Measurements from ENCODE around the gene MSRB2. TPM values are rescaled to one million over a fixed set of nuclear protein-coding genes. Genes with fewer than 3 reads are reported as not detected.
A peak's percentile ranks its signal among the peaks of the same experiment; 100 is the strongest.

The MSRB2 gene
- total RNA-seq (2021) (9.6 to 15.0 TPM (median 14.1 TPM) in 3 replicates), Bru-seq, nascent RNA (percentile 69 among the genes with signal in this experiment)
- long read RNA-seq, experiment 1, transcript MSRB2-201 (5 exons, 1,803 nt), result major isoform, 30 of 30 reads
- long read RNA-seq, experiment 1, partial matches to known transcripts, result 0 of 30 reads
- long read RNA-seq, experiment 1, other reads (novel, unspliced or antisense), result 0 of 30 reads
- long read RNA-seq, experiment 2, transcript MSRB2-201 (5 exons, 1,803 nt), result major isoform, 29 of 30 reads
- long read RNA-seq, experiment 2, partial matches to known transcripts, result 1 of 30 reads
- long read RNA-seq, experiment 2, other reads (novel, unspliced or antisense), result 0 of 30 reads
- long read RNA-seq, experiment 3, result 0 reads

DNA sequence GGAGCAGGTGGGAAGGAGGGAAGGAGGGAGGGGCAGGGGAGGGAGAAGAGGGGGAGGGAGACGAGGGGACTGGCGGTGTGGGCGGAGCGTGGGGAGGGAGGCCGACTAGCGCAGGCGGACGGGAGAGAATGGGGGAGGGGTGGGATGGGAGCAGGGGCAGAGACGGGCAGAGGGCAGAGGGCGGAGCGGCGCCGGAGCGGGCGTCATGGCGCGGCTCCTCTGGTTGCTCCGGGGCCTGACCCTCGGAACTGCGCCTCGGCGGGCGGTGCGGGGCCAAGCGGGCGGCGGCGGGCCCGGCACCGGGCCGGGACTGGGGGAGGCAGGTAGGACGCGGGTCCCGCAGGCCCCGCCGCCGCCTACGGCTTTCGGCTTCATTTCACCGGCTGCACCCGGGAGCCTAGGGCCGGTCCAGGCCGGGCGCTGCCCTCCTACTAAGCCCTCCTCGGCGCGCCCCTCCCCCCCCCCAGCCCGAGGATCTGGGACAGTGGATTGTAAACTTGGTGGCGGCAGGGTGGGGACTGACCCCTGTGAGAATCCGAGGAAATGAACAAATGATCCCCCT, at the start of gene MSRB2:
Gene MSRB2, plus strand, starts transcription at position 176 of the 562 bp plus-strand sequence. Its CDS starts 30 bp downstream, at position 206.
- no peaks in the 10 kb centered on the region for H3K27me3 Mint-ChIP-seq (ENCODE audit: low read depth)
- H3K4me1 Mint-ChIP-seq, result peaks cover 35% of the 10 kb centered on the region
- ChIA-PET POLR2A (no interaction called here), CTCF (interaction anchor here (0.6 kb wide), 1 partner anchor 98 kb away, joined by 3 read pairs; no protein-coding TSS in a partner anchor)
- peak within 1 kb of the TSS; percentile 85 for H3K4me3 Mint-ChIP-seq
- ATAC-seq (peak; percentile 86), DNase-seq (ENCODE audit: low spot score) (peak; percentile 92)
- TF ChIP-seq SP1 (CRISPR knock-in tag; conservative IDR thresholded peaks at IDR 0.05), result peak; percentile 84; the same call in 1 of the 2 replicates
- 0 out of 2 replicates have a peak, but pooled peaks have one; percentile 29 for TF ChIP-seq KAT7 (CRISPR knock-in tag; IDR thresholded peaks at IDR 0.05; ENCODE audit: borderline replicate concordance)
- peak; percentile 94 for TF ChIP-seq ETV6 (CRISPR knock-in tag; IDR thresholded peaks at IDR 0.05)
- TF ChIP-seq, protein P1, sequence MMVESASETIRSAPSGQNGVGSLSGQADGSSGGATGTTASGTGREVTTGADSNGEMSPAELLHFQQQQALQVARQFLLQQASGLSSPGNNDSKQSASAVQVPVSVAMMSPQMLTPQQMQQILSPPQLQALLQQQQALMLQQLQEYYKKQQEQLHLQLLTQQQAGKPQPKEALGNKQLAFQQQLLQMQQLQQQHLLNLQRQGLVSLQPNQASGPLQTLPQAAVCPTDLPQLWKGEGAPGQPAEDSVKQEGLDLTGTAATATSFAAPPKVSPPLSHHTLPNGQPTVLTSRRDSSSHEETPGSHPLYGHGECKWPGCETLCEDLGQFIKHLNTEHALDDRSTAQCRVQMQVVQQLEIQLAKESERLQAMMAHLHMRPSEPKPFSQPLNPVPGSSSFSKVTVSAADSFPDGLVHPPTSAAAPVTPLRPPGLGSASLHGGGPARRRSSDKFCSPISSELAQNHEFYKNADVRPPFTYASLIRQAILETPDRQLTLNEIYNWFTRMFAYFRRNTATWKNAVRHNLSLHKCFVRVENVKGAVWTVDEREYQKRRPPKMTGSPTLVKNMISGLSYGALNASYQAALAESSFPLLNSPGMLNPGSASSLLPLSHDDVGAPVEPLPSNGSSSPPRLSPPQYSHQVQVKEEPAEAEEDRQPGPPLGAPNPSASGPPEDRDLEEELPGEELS (CRISPR knock-in tag; IDR thresholded peaks at IDR 0.05), result 0 out of 2 replicates have a peak, but pooled peaks have one; percentile 49
- 0 out of 2 replicates have a peak, but pooled peaks have one; percentile 20 for TF ChIP-seq TEAD1 (CRISPR knock-in tag; IDR thresholded peaks at IDR 0.05)
- peak; percentile 78; the same call in 1 of the 2 replicates for TF ChIP-seq TP53 (CRISPR knock-in tag; IDR thresholded peaks at IDR 0.05)
- 0 out of 2 replicates have a peak, but pooled peaks have one; percentile 44 for TF ChIP-seq ZNF416 (CRISPR knock-in tag; IDR thresholded peaks at IDR 0.05)
- TF ChIP-seq OVOL2 (CRISPR knock-in tag; IDR thresholded peaks at IDR 0.05; ENCODE audit: borderline replicate concordance), result no peak
- TF ChIP-seq ZNF396 (CRISPR knock-in tag; IDR thresholded peaks at IDR 0.05; ENCODE audit: borderline replicate concordance), result no peak
- peaks cover 14% of the 10 kb centered on the region for H3K36me3 Mint-ChIP-seq
- peak within 1 kb of the TSS; percentile 90 for H3K27ac Mint-ChIP-seq
- H3K9me3 Mint-ChIP-seq, result peaks cover 43% of the 10 kb centered on the region

GRCh38 chr10:23046027-23046426, 49.4 kb upstream of the MSRB2 start:
- POLR2A ChIA-PET, result interaction anchor here (1.6 kb wide), 1 partner anchor 9 kb away, joined by 4 read pairs; no protein-coding TSS in a partner anchor

GRCh38 chr10:23047201-23048050, 48.0 kb upstream of the MSRB2 start:
- ChIA-PET POLR2A (no interaction called here), CTCF (interaction anchor here (1.3 kb wide), 1 partner anchor 12 kb away, joined by 3 read pairs; no protein-coding TSS in a partner anchor)
- no peak overlapping the region for H3K4me3 Mint-ChIP-seq
- H3K36me3 Mint-ChIP-seq, result no peaks in the 10 kb centered on the region
- H3K4me1 Mint-ChIP-seq, result peaks cover 14% of the 10 kb centered on the region
- no peaks in the 10 kb centered on the region for H3K27me3 Mint-ChIP-seq (ENCODE audit: low read depth)
- DNase-seq (ENCODE audit: low spot score) (no peak), ATAC-seq (no peak)
- no peak overlapping the region for H3K27ac Mint-ChIP-seq
- no peaks in the 10 kb centered on the region for H3K9me3 Mint-ChIP-seq
- TF ChIP-seq PRRX2 (CRISPR knock-in tag; IDR thresholded peaks at IDR 0.05), result no peak
- TF ChIP-seq, protein P2, sequence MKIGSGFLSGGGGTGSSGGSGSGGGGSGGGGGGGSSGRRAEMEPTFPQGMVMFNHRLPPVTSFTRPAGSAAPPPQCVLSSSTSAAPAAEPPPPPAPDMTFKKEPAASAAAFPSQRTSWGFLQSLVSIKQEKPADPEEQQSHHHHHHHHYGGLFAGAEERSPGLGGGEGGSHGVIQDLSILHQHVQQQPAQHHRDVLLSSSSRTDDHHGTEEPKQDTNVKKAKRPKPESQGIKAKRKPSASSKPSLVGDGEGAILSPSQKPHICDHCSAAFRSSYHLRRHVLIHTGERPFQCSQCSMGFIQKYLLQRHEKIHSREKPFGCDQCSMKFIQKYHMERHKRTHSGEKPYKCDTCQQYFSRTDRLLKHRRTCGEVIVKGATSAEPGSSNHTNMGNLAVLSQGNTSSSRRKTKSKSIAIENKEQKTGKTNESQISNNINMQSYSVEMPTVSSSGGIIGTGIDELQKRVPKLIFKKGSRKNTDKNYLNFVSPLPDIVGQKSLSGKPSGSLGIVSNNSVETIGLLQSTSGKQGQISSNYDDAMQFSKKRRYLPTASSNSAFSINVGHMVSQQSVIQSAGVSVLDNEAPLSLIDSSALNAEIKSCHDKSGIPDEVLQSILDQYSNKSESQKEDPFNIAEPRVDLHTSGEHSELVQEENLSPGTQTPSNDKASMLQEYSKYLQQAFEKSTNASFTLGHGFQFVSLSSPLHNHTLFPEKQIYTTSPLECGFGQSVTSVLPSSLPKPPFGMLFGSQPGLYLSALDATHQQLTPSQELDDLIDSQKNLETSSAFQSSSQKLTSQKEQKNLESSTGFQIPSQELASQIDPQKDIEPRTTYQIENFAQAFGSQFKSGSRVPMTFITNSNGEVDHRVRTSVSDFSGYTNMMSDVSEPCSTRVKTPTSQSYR (CRISPR knock-in tag; IDR thresholded peaks at IDR 0.05), result no peak
- TF ChIP-seq, protein P3, sequence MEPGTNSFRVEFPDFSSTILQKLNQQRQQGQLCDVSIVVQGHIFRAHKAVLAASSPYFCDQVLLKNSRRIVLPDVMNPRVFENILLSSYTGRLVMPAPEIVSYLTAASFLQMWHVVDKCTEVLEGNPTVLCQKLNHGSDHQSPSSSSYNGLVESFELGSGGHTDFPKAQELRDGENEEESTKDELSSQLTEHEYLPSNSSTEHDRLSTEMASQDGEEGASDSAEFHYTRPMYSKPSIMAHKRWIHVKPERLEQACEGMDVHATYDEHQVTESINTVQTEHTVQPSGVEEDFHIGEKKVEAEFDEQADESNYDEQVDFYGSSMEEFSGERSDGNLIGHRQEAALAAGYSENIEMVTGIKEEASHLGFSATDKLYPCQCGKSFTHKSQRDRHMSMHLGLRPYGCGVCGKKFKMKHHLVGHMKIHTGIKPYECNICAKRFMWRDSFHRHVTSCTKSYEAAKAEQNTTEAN (CRISPR knock-in tag; IDR thresholded peaks at IDR 0.05), result no peak
- no peak for TF ChIP-seq ZNF671 (CRISPR knock-in tag; IDR thresholded peaks at IDR 0.05)
- TF ChIP-seq ZSCAN18 (CRISPR knock-in tag; IDR thresholded peaks at IDR 0.05), result no peak
- no peak for TF ChIP-seq GRHL2 (CRISPR knock-in tag; IDR thresholded peaks at IDR 0.05; ENCODE audit: insufficient replicate concordance, severe bottlenecking)

More at GRCh38 chr10:23046027-23046426, 49.4 kb upstream of the MSRB2 start:
- Mint-ChIP-seq H3K27me3 (ENCODE audit: low read depth) (no peaks in the 10 kb centered on the region), H3K4me1 (peaks cover under 1% of the 10 kb centered on the region; the same call in 1 of the 2 replicates), H3K4me3 (no peak overlapping the region), H3K36me3 (no peaks in the 10 kb centered on the region), H3K27ac (no peak overlapping the region), H3K9me3 (no peaks in the 10 kb centered on the region)
- DNase-seq (ENCODE audit: low spot score) (no peak), ATAC-seq (no peak)
- CTCF ChIA-PET, result interaction anchor here (1.3 kb wide), 1 partner anchor 10 kb away, joined by 3 read pairs; no protein-coding TSS in a partner anchor
- TF ChIP-seq ZNF512 (CRISPR knock-in tag; IDR thresholded peaks at IDR 0.05; ENCODE audit: borderline replicate concordance) (no peak), FOXJ3 (CRISPR knock-in tag; IDR thresholded peaks at IDR 0.05; ENCODE audit: borderline replicate concordance) (no peak), SP1 (CRISPR knock-in tag; conservative IDR thresholded peaks at IDR 0.05) (no peak), ZNF671 (CRISPR knock-in tag; IDR thresholded peaks at IDR 0.05) (no peak), ZNF232 (CRISPR knock-in tag; IDR thresholded peaks at IDR 0.05) (no peak), NFATC4 (CRISPR knock-in tag; IDR thresholded peaks at IDR 0.05) (no peak)

Data from WTC11 (cell line).